GM18907 (cell line): ENCODE data around the gene MTHFSD.

Source experiments
- ATAC-seq: cut with Tn5 transposase; IDR thresholded peaks from one replicate; pipeline ENCODE4 v1.9.1; 2021; ENCODE audit warnings: mild to moderate bottlenecking, moderate library complexity; ENCODE audit not compliant: unreplicated experiment

The MTHFSD gene

DNA sequence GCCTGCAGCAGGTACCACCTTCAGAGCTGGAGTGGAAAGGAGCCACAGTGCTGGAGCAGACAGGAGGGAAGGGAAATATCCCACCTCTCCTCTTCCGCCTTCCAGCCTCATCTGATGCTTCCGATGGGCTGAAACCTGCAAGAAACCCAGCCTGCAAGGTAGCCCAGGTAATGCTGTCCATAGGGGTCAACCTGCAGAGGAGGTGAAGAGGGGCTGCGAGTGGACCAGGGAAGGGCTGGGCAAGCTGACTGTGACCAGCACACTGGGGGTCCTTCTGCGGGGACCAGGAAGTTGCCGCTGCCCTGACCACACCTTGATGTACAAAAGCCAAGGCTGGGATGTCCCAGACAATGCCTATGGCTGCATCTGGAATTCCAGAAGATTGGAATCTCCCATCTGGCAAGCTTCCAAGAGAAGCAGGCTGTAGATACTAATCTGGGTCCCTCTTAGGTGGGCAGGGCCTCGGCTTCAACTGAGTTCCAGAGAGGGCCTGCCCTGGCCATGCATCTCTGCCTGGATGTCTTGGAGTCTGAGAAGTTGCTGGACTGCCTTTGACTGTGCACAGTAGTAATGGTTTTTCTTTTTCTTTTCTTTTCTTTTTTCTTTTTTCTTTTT is 29.1 kb upstream of the MTHFSD start:
- ATAC-seq, result no peak

DNA sequence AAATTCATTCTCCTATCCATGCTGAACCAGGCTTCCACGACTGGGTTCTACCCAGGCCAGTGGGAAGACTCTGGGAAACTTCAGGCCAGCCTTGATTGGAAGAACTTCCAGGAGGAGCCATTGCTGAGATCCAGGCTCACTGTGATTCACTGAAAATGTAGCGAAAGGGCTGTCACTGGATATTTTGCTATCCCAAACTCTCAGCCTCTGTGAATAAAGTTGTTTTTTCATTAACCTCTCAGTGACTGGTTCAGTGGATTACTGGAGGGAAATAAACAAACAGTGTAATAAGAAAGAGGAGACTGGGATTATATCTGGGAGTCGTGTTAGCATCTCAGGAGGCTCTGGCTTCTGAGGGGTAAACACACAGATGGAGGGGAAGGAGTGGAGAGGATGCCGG is 26.4 kb upstream of the MTHFSD start:
- ATAC-seq, result no peak

DNA sequence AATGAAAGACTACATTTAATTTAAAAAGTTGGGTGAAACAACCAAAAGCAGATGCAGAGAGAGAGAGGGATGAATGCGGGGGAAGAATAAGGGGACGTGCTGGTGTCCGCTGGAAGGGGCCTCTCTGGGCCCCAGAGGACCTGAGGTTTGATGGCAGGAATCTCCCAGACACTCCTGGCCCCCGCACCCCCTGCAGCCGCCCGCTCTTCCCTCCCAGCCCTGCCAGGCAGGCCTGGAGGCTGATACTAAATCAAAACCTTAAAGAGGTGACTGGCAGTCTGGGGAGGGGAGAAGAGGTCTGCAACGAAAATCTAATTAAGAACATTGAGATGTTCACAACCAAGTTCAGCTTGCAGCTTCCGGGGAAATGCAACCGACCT is 25.7 kb upstream of the MTHFSD start:
- no peak for ATAC-seq

DNA sequence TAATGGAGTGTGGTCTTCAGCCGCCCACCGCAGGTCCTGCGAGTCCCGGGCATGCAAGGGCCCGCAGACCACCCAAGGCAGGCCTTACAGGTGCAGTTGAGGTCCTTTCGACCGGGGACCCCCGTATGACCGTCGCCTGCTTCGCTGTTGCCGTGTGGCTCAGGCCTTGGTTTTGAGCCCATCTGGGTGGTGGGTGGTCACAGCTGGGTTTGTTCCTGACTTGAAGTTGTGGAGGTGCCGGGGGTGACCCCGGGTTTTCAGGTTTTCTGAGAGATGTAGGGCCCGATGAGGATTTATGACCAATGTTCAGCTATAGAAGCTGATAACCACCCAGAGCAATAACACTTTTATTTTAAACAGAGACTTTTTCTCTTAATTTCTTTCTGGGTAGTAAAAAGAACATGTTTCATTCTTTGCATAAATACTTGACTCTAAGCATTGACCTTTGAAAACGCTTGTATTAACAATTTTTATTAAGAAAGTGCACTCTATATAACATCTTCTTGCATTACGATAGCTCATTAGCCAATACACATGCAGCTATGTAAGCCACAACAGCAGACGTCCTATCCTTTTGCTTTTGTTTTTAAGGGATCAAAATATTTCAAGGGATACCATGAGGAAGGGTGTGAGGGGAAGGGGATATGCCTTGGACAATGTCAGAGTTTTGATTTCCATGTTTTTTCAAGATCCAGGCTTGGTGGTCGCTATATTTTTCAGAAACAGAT is 25.2 kb upstream of the MTHFSD start:
- no peak for ATAC-seq

DNA sequence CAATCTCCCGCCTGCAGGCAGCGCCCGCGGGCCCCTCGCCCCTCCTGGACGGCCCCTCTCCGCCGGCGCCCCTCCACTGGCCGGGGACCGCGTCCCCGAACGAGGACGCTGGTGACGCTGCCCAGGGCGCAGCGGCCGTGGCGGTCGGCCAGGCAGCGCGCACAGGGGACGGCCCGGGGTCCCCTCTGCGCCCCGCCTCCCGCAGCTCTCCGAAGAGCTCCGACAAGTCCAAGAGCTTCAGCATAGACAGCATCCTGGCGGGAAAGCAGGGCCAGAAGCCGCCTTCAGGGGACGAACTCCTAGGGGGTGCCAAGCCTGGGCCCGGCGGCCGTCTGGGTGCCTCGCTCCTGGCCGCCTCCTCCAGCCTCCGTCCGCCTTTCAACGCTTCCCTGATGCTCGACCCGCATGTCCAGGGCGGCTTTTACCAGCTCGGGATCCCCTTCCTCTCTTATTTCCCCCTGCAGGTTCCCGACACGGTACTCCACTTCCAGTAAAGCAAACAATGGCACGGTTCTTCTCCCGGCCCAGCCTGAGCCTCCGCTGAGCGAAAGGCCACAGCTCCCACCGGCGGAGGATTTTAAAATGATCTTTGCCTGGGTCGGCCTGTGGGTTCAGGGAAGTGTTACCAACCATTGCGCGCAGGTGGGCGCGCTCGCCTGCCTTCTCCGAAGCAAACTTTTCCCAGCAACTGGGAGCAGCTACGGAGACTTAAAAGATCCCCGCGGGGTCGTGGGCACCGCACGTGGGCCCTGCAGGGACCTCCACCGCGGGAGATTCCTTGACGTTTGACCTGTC is 24.4 kb upstream of the MTHFSD start:
- no peak for ATAC-seq

DNA sequence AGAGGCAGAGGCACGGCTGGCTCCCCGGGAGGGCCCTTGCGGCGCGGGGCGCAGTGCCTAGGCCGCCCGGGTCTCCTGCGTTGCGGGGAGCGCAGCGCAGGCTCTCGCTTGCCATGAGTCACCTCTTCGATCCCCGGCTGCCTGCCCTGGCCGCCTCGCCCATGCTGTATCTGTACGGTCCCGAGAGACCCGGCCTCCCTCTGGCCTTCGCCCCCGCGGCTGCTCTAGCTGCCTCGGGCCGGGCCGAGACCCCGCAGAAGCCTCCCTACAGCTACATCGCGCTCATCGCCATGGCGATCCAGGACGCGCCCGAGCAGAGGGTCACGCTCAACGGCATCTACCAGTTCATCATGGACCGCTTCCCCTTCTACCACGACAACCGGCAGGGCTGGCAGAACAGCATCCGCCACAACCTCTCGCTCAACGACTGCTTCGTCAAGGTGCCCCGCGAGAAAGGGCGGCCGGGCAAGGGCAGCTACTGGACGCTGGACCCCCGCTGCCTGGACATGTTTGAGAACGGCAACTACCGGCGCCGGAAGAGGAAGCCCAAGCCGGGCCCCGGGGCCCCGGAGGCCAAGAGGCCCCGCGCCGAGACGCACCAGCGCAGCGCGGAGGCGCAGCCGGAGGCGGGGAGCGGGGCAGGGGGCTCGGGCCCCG is 23.7 kb upstream of the MTHFSD start:
- ATAC-seq, result no peak

DNA sequence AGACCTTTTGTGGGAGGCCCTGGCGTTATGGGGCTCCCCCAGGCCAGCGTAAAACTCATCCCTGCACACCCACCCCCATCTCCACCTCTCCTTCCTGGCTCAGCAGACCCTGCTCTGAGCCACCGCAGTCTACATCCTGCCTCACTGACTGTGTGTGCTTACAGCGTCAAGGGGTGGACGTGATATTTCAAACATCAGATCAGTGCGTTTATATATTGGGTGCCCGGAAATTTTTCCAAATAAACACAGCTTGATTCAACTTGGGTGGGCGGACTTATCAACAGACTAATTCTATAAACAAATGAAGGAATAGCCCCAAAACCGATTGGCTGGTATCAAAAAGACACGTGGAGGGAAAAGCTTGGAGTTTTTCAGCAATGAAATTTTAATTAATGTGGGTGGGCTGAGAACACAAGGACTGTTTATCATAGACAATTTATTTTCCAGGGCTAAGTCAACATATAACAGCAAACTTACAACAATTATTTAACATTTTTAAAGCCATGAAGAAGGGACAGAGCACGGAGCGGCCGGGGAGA is 23.1 kb upstream of the MTHFSD start, which contains the start of gene FOXL1:
TSS of gene FOXL1 (plus strand) at position 489 of the 539 bp plus-strand sequence. CDS start 175 bp downstream, outside the sequence.
- no peak for ATAC-seq

DNA sequence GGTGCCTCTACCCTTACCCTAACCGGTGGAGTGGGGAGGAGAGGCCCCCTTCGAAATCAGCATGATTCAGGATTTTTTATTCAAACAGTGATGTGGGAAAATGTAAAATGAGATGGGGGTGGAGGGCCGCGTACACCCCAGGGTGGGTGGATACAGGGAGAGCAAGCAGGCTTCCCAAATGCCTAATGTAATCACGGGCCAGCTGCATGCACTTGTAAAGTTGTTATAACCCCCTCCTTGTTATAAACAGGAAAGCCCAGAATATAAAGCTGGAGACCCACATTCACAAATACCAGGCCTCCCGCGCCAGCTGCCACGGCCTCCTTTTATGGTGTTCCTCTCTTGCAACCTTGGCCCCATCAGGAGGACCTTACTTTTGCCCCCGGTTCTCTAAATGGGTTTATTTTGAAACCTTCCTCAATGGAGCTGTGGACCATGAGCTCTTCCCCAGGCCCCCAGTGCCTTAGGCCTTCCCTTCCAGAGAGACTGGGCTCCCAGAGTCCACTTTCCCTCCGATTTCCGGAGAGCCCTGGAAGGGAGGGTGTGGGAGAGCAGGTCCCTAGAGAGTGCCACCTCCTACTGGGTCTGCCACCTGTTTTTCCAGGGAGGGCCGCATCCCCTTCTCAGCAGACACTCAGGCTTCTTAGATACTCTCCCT is 22.4 kb upstream of the MTHFSD start:
- no peak for ATAC-seq

DNA sequence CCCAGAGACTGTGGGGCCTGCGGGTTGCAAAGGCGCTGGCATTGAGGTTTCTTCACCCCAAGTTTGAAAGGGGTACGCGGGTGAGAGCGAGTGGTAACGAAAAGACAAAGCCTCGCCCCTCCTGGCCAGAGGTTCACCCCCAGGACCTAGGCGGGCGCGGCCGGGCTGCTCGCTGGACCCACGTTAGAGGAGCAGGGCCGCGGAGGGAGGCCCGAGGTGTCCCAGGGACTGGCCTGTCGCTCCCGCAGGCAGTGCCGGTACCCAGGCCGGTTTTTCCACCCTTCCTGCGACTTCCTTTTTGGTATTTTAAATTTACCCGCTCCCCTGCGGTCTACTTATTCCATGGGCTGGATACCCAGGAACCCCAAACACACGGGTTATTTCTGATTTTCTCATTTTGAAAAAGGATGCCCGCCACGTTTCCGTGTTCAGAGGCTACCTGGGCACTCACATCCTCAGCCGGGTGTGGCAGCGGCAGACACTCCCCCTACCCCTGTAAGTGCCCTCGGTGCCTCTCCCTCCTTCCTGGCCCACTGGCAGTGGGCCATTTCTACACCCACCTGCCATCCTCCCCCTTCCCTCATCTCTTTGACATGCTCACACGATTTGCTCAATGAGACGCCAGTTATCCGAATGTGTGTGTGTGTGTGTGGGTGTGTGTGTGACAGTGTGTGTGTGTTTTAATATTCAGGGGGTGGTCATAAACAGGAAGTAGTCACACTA is 21.7 kb upstream of the MTHFSD start:
- ATAC-seq, result no peak

DNA sequence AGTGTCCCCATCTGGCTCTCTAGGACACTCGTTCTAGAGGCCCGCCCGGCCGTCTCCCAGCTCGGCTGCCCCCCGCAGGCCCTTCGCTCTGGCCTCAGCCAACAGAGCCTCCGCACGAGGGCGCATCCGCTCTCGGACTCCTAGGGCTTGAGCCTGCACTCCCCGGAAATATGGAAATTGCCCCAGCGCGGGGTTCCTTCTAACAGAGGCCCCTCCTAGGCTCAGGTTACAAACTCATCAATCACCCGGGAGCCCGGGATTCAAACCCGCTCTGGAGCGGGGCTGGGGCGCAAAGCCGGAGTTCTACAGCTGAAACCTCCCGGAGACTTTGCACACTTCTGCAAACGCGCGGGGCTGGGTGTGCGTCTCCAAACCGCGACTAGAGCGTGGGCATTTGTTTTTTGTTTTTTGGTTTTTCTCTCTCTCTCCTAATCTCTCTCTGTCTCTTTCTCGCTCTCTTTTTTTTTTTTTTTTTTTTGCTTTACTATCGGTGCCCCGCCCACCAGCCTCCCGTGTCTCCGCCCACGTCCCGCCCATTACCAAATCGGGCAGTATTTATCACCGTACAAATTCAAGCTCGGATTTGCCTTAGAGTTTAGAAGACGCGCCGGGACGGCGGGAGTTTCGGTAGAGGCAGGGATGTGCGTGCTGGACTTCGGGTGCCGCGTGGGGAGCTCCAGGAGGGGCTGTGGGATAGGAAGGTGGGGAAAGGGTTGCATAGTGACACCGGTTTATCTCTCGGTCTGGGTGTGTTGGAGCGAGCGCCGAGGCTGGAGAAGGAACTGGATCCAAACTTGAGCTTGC is 20.9 kb upstream of the MTHFSD start:
- ATAC-seq, result no peak

DNA sequence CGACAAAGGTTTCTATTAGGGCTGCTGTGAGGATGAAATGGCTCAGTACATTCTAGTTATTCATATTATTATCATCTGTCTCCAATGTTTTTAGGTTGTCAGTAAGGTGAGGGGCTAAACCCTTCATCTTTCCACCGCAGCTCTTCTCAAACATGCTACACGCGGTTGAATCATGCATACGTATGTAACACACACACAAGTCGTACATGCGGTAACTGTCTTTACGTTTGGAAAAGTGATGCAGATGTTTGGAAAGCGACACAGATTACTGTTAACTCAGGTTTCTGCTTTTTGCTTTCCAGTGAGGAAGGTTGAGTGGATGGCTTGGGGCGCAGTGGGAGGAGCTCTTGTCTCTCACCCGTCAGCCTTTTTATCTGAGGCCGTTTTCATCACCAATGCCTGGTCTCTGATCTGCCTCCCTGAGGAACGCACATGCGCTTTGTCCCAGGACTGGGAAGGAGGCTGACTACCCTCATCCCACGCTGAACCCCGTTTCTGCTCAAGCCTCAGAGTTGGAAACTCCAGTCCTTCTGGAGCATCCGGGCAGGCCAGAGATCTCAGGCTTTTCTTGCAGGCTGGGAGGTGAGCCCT is 20.2 kb upstream of the MTHFSD start:
- no peak for ATAC-seq

DNA sequence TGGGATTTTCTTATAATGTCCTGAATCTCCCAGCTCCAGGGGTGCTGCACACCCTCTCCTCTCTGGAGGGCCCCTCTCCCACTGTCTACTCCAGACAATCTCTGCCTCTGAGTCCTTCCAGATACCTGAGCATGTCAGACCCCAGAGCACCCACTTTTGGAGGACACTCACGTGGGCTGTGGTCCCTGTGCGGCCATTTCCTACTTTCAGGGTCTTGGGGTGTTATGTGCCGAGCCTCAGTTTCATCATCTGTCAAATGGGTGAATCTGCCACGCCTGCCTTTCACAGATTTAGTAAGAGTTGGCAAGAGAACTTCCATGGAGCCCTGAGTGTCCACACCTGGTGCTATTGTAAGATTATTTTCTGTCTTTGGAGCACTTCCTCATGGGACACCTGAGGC is 19.6 kb upstream of the MTHFSD start:
- ATAC-seq, result no peak

DNA sequence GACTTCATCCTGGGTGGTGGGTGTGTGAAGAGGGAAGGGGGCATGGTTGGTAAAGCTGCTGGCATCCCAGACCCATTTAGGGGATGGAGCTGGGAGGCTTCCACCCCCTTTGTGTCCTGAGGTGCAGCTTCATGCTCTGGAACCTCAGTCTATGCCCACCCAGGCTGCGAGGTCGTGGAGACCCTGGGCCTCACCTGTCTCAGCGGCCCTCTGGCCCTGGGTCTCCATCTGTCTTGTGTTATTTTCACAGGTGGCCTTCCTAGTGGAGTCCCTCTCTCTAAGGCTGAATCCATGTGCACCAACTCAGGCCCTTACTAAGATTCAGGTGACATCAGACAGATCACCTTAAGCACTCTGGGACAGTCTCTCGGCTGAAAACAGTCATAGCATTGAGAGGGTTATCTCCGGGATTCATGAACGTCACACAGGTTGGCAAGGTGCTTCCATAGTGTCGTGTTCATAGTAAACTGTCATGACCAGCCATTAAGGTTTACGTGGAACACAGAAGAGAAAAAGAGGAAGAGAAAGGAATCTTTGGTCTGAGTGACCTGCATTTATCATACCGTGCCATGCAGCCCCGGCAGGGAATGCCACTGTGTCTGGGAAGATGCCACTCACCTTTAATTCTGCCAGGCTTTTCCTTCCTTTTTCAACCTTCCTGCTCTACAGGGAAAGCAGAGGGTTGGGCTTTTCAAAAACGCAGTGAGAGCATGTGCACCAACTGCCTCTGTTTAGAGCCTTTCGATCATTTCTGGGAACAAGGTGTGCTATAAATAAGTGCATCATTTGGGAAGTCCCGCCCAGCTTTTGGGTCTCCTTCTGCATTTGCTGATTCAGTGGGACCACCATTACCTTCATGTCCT is 18.8 kb upstream of the MTHFSD start:
- no peak for ATAC-seq

DNA sequence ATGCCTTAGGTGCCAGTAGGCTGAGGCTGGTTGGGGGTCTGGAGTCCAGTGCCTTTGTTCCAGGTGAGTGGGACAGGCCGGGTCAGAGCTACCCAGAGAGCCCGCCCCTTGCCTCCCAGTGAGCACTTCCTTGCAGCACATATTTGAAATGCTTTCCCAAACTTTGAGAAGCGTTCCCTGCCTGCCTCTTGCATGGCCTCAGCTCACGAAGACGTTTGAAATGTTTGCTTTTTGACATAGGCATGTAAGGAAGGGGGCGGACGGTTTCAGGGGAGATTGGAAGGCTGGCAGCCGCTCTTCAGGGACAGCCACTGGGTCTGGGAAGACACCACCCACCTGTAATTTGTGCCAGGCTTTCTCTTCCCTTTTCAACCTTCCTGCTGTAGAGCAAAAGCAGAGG is 18.2 kb upstream of the MTHFSD start:
- ATAC-seq, result no peak

DNA sequence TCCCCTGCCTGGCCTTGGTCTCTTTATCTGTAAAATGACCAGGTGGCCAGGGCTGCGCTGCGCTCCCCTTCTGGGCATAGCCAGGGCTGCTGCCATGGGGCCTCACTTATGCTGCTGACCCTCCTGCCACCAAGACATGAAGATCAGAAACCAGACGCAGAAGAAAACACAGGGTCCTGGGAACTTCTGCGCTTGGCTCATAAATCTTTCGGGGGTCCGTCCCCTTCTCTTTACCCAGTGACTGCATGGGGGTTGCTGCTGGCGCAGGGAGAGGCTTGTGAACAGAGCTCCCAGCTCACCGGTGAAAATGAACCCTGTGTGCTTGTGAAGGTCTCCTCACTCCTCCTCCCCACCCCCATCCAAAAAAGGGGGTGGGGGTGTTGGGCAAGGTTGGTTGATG is 17.6 kb upstream of the MTHFSD start:
- no peak for ATAC-seq

DNA sequence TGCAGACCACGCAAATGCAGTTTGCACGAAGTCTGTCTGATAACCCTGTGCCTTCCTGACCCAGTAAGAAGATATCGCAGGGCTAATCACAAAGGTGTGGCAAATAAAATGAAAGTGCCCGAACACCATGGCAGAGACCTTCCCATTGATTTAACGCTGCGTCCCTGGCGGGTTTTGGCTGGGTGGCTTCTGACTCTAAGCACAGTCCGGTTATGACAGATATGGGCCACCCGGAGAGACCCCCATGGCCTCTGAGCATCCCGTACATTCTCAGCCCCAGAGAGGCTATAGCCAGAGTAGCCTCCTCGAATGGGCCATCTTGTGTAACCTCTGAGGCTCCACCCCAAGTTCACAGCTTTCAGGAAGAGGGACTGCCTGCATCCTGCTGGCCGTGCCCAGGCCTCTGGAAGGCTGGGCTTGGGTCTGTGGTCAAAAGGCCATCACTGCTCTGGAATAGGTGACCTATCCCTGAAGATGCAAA is 17.0 kb upstream of the MTHFSD start:
- ATAC-seq, result no peak

DNA sequence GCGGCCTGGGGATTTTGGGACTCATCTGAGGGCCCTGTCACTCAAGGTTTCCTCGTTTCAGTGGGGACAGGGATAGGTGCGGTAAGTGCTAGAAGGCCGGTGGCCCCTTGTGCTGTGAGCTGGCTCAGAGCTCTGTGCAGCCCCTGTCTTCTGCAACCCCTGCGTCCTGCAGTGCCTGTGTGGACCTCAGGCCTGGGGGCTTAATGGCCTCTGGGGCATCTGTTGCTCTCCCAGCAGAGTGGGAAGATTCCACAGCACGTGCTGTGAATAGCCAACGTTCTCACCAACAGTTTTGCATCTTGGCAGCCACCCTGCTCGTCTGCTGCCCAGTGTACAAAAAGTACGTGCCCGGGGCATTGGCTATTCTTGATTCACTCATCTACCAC is 16.5 kb upstream of the MTHFSD start:
- no peak for ATAC-seq
